Esophagus muscularis mucosa (tissue), 4 donors: Measurements from ENCODE around the gene ZSCAN21.

Source experiments
- EP300 ChIP-seq: sonication (generic); formaldehyde crosslinking; IDR thresholded peaks from one replicate; pipeline ENCODE4 v1.6.1; 2017; ENCODE audit warnings: antibody characterized with exemption
- POLR2A ChIP-seq: fragments of 450-650 bp; IDR thresholded peaks from one replicate; pipeline ENCODE4 v1.6.1; 2017; ENCODE audit warnings: antibody characterized with exemption, moderate library complexity, mild to moderate bottlenecking, low read depth
- POLR2AphosphoS5 ChIP-seq, 2 donors: sonication (generic); formaldehyde crosslinking; IDR thresholded peaks; one replicate each; pipeline ENCODE4 v1.6.1; 2017; ENCODE audit warnings: antibody characterized with exemption in 2 of 2
- TF ChIP-seq, protein P1 (sequence below), 3 experiments: fragments of 200-600 bp in 2 of 3; fragments of 450-650 bp in 1 of 3; sonication (generic) in 2 of 3; IDR thresholded peaks; one replicate each; pipeline ENCODE4 v1.5.1; 2017 to 2019; ENCODE audit warnings: antibody characterized with exemption in 3 of 3, mild to moderate bottlenecking in 2 of 3, moderate library complexity in 1 of 3

DNA sequence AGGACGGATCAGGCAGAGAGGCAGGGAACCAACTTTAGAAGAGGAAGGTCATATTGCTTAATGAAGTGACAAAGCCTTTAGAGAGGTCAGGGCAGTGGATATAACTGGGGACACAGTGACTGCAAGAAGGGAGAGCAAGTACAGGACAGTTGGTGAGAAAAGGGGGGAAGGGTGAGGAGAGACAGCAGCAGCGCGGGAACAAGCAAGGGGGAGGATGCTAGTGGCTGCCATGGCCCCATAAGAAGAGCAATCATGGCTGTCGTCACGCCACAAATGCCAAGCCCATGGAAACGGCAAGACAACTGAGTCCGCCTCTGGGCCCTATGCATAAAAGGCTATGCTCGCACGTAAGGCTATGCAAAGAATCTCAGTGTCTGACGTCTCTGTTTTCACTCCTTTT, 22.9 kb downstream of the ZSCAN21 start:
- TF ChIP-seq POLR2AphosphoS5 (IDR thresholded peaks at IDR 0.05) = no peak
- TF ChIP-seq, protein P1, sequence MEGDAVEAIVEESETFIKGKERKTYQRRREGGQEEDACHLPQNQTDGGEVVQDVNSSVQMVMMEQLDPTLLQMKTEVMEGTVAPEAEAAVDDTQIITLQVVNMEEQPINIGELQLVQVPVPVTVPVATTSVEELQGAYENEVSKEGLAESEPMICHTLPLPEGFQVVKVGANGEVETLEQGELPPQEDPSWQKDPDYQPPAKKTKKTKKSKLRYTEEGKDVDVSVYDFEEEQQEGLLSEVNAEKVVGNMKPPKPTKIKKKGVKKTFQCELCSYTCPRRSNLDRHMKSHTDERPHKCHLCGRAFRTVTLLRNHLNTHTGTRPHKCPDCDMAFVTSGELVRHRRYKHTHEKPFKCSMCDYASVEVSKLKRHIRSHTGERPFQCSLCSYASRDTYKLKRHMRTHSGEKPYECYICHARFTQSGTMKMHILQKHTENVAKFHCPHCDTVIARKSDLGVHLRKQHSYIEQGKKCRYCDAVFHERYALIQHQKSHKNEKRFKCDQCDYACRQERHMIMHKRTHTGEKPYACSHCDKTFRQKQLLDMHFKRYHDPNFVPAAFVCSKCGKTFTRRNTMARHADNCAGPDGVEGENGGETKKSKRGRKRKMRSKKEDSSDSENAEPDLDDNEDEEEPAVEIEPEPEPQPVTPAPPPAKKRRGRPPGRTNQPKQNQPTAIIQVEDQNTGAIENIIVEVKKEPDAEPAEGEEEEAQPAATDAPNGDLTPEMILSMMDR (IDR thresholded peaks at IDR 0.05) = no peak
- no peak for TF ChIP-seq POLR2A
- TF ChIP-seq EP300 = no peak
